Endothelial cell of umbilical vein (primary cell): ENCODE measurements around the gene JUND. TPM values are rescaled to one million over a fixed set of nuclear protein-coding genes. Genes with fewer than 3 reads are reported as not detected.
A peak's percentile ranks its signal among the peaks of the same experiment; 100 is the strongest.

Source experiments
- BruUV-seq: library from RNA; stranded (reverse); fragments of 400-500 nt; replicated peaks from 2 replicates; lab custom pipeline; 2021; lab: Mats Ljungman, UMichigan
- CTCF ChIA-PET: fragments of 300-600, 350-600 bp; sonication (Branson Sonifier 250); formaldehyde crosslinking; loops from one replicate; lab custom pipeline; 2021; ENCODE audit warnings: antibody characterized with exemption, inconsistent platforms; lab: Charles Lee
- POLR2A ChIA-PET: fragments of 300-600, 350-600 bp; sonication (Branson Sonifier 250); formaldehyde crosslinking; loops from one replicate; lab custom pipeline; 2021; ENCODE audit warnings: antibody characterized with exemption, inconsistent platforms; lab: Charles Lee
- DNase-seq: peaks from one replicate; pipeline ENCODE4 v3.0.0-alpha.2; 2011; ENCODE audit warnings: low read depth, low spot score
- FAIRE-seq: peaks from 2 replicates; lab custom pipeline; 2011; peaks lifted over from hg19 to GRCh38; lab: Jason Lieb, UNC
- H2AFZ ChIP-seq: 2 replicates; pipeline ENCODE4 v1.6.0; 2012; ENCODE audit warnings: low read depth, low read length, control low read depth, inconsistent platforms
- H3K27ac ChIP-seq: 2 replicates; pipeline ENCODE4 v1.5.1; 2011; ENCODE audit warnings: low read depth, mild to moderate bottlenecking, control low read depth, low read length, moderate library complexity; ENCODE audit not compliant: insufficient read depth
- H3K27me3 ChIP-seq, 2 experiments: 2 replicates each; pipeline versions ENCODE4 v1.6.0 to v1.6.1; 2011; ENCODE audit warnings: low read length in 2 of 2, mixed read lengths in 1 of 2; ENCODE audit not compliant: control insufficient read depth in 2 of 2, insufficient read depth in 2 of 2
- H3K36me3 ChIP-seq, 2 experiments: 2 replicates in 1 of 2; 3 replicates in 1 of 2; pipeline ENCODE4 v1.5.1; 2011; ENCODE audit warnings: low read length in 2 of 2, mild to moderate bottlenecking in 1 of 2, moderate library complexity in 1 of 2; ENCODE audit not compliant: control insufficient read depth in 2 of 2, insufficient read depth in 2 of 2; ENCODE audit errors: extremely low read depth in 1 of 2
- H3K4me1 ChIP-seq: 3 replicates; pipeline ENCODE4 v1.5.1; 2011; ENCODE audit warnings: mild to moderate bottlenecking, low read length; ENCODE audit not compliant: control insufficient read depth, insufficient read depth; ENCODE audit errors: extremely low read depth
- H3K4me2 ChIP-seq: 2 replicates; pipeline ENCODE4 v1.6.1; 2011; ENCODE audit warnings: low read length, control low read depth, mixed read lengths; ENCODE audit not compliant: insufficient read depth
- H3K4me3 ChIP-seq, 3 experiments: fragments of 200-600 bp in 1 of 3; sonication (generic), shearing (Covaris generic) in 1 of 3; replicated peaks in 1 of 3; 2 replicates each; pipeline ENCODE4 v1.5.1; 2011 to 2016; ENCODE audit warnings: control low read depth in 3 of 3, low read length in 3 of 3, mild to moderate bottlenecking in 2 of 3, inconsistent platforms in 1 of 3, low read depth in 1 of 3, moderate library complexity in 1 of 3; ENCODE audit not compliant: insufficient read depth in 1 of 3
- H3K79me2 ChIP-seq: 2 replicates; pipeline ENCODE4 v1.6.0; 2012; ENCODE audit warnings: low read length, inconsistent platforms; ENCODE audit not compliant: control insufficient read depth, insufficient read depth
- H3K9ac ChIP-seq: replicated peaks from 2 replicates; pipeline ENCODE3; 2011; ENCODE audit warnings: low read length, control low read depth; ENCODE audit not compliant: insufficient read depth; ENCODE audit errors: extremely low read depth
- H3K9me1 ChIP-seq: replicated peaks from 3 replicates; pipeline ENCODE4 v1.6.0; 2011; ENCODE audit warnings: mild to moderate bottlenecking, low read length; ENCODE audit not compliant: control insufficient read depth, insufficient read depth; ENCODE audit errors: extremely low read depth
- H3K9me3 ChIP-seq: replicated peaks from 2 replicates; pipeline ENCODE4 v1.5.1; 2012; ENCODE audit warnings: low read length, inconsistent platforms; ENCODE audit not compliant: control insufficient read depth, insufficient read depth
- H4K20me1 ChIP-seq: replicated peaks from 2 replicates; pipeline ENCODE3; 2011; ENCODE audit warnings: mild to moderate bottlenecking, low read length; ENCODE audit not compliant: control insufficient read depth, insufficient read depth; ENCODE audit errors: extremely low read depth
- CTCF ChIP-seq, 2 donors: IDR thresholded peaks; 1 replicate in 1 of 2; 2 replicates in 1 of 2; pipeline ENCODE4 v1.5.1; 2011; ENCODE audit warnings: low read length in 2 of 2, mild to moderate bottlenecking in 2 of 2, moderate library complexity in 2 of 2, control low read depth in 1 of 2, inconsistent platforms in 1 of 2, low read depth in 1 of 2; ENCODE audit not compliant: insufficient read depth in 1 of 2; ENCODE audit errors: extremely low read depth in 1 of 2
- EZH2 ChIP-seq: IDR thresholded peaks from 2 replicates; pipeline ENCODE4 v1.6.1; 2012; ENCODE audit warnings: borderline replicate concordance, low read depth, mild to moderate bottlenecking, moderate library complexity, low read length, inconsistent platforms; ENCODE audit not compliant: severe bottlenecking
- FOS ChIP-seq: IDR thresholded peaks from 2 replicates; pipeline ENCODE4 v1.6.1; 2011; ENCODE audit warnings: mild to moderate bottlenecking, low read length, moderate library complexity, borderline replicate concordance; ENCODE audit not compliant: insufficient read depth
- GATA2 ChIP-seq: IDR thresholded peaks from 2 replicates; pipeline ENCODE4 v1.7.0; 2011; ENCODE audit warnings: low read depth, mild to moderate bottlenecking, moderate library complexity, mixed read lengths, low read length; ENCODE audit not compliant: insufficient read length, insufficient read depth
- JUN ChIP-seq: IDR thresholded peaks from 2 replicates; pipeline ENCODE4 v1.6.1; 2011; ENCODE audit warnings: borderline replicate concordance, low read depth; ENCODE audit not compliant: insufficient read length, insufficient read depth
- MAX ChIP-seq: IDR thresholded peaks from 2 replicates; pipeline ENCODE4 v1.6.1; 2011; ENCODE audit not compliant: insufficient read depth, insufficient read length
- MYC ChIP-seq: IDR thresholded peaks from one replicate; pipeline ENCODE4 v1.6.1; 2011; ENCODE audit warnings: mild to moderate bottlenecking, low read depth, low read length
- POLR2A ChIP-seq: IDR thresholded peaks from 2 replicates; pipeline ENCODE4 v1.6.1; 2012; ENCODE audit warnings: low read depth, mild to moderate bottlenecking, control low read depth, low read length
- POLR2AphosphoS5 ChIP-seq: IDR thresholded peaks from 2 replicates; pipeline ENCODE4 v1.6.1; 2012; ENCODE audit warnings: low read depth, mild to moderate bottlenecking, control low read depth, low read length, moderate library complexity; ENCODE audit not compliant: insufficient read depth
- dilution Hi-C: fragments of 300-500 bp; cut with MboI; formaldehyde crosslinking; loops from one replicate; pipeline ENCODE4 v1.15.0; 2019; ENCODE audit warnings: low sequenced_read_pairs; ENCODE audit not compliant: extremely low pct_ligation_motif_present
- intact Hi-C: fragments of 100-400 bp; cut with micrococcal nuclease; formaldehyde crosslinking; loops from one replicate; pipeline ENCODE4 v1.10.0; 2022
- polyA plus RNA-seq, 4 experiments: library from polyadenylated mRNA; depleted of rRNA in 3 of 4; stranded (reverse) in 3 of 4; unstranded in 1 of 4; fragments of >200 nt; gene quantifications; 2 replicates each; pipeline versions ENCODE4 v1.2.1 to v1.2.3, GENCODE V29; 2011 to 2012; ENCODE audit warnings: missing spikeins in 1 of 4
- total RNA-seq: library from RNA; stranded (reverse); gene quantifications from 2 replicates; pipeline ENCODE4 v1.2.3, GENCODE V29; 2021

Gene JUND
- total and polyA plus RNA-seq, 2 donors (not counting 3 experiments of a cell fraction or from before 2014, with no cell fraction given) = 91.4 to 130 TPM

GRCh38 chr19:18317961-18318800 lies 36.8 kb upstream of the JUND start:
- Histone ChIP-seq H3K9me3 (no peaks in the 10 kb centered on the region), H3K9ac (peak overlapping the region; percentile 38), H3K9me1 (no peaks in the 10 kb centered on the region), H3K4me3 (no peak overlapping the region), H3K36me3 (no peaks in the 10 kb centered on the region), H4K20me1 (no peaks in the 10 kb centered on the region), H3K27me3 (no peaks in the 10 kb centered on the region), H3K27ac (peak overlapping the region; percentile 33), H3K4me2 (peak overlapping the region; percentile 39), H3K4me1 (peaks cover 48% of the 10 kb centered on the region), H3K79me2 (peaks cover 30% of the 10 kb centered on the region), H2AFZ (no peak overlapping the region)
- no TSS peak for BruUV-seq
- FAIRE-seq (peak; percentile 90), DNase-seq (peak; percentile 71)
- intact Hi-C loops = loop anchor here (1.0 kb wide), 1 partner anchor 14 kb away; no protein-coding TSS in a partner anchor
- TF ChIP-seq CTCF (IDR thresholded peaks at IDR 0.05; ENCODE audit: extremely low read depth in 1 of 2, insufficient read depth in 1 of 2, low read depth in 1 of 2, low read length in 2 of 2) (no peak), EZH2 (no peak), POLR2A (peak; percentile 50), MYC (no peak), JUN (no peak), POLR2AphosphoS5 (peak; percentile 96), FOS (no peak), MAX (no peak), GATA2 (peak; percentile 92)
- dilution Hi-C loops = no loop called here
- POLR2A ChIA-PET = interaction anchor here (0.7 to 4.2 kb wide), 4 partner anchors 13 to 37 kb away, joined by 3 to 52 read pairs (median 4); partner anchors contain the start of gene JUND
- CTCF ChIA-PET = interaction anchor here (1.2 to 5.8 kb wide), 5 partner anchors 10 to 119 kb away, joined by 3 to 87 read pairs (median 5); partner anchors contain the start of gene JUND
